ENCODE data around the gene S100A16.

Gene S100A16

GRCh38 chr1:153560771-153561465 is 52.0 kb downstream of the S100A16 start:
- no peak for DNase-seq

GRCh38 chr1:153560241-153560640 is 52.7 kb downstream of the S100A16 start:
- DNase-seq, result no peak

GRCh38 chr1:153557877-153558276 is 55.1 kb downstream of the S100A16 start:
- DNase-seq, result no peak
